ENCODE data around the gene SPZ1. TPM values are rescaled to one million over a fixed set of nuclear protein-coding genes. Genes with fewer than 3 reads are reported as not detected.
"Not testable (repeated sequence)": the region's sequence is repeated elsewhere in the genome, so short reads cannot be mapped to it uniquely, and the experiment has no call there.

Gene SPZ1
- total RNA-seq, 1 donor from 2014 or later = not detected

- DNase-seq (ENCODE audit: low read depth in 2 of 2) = no peak
Measured at GRCh38 chr5:80339116-80339515, 19.3 kb downstream of the SPZ1 start.

DNA sequence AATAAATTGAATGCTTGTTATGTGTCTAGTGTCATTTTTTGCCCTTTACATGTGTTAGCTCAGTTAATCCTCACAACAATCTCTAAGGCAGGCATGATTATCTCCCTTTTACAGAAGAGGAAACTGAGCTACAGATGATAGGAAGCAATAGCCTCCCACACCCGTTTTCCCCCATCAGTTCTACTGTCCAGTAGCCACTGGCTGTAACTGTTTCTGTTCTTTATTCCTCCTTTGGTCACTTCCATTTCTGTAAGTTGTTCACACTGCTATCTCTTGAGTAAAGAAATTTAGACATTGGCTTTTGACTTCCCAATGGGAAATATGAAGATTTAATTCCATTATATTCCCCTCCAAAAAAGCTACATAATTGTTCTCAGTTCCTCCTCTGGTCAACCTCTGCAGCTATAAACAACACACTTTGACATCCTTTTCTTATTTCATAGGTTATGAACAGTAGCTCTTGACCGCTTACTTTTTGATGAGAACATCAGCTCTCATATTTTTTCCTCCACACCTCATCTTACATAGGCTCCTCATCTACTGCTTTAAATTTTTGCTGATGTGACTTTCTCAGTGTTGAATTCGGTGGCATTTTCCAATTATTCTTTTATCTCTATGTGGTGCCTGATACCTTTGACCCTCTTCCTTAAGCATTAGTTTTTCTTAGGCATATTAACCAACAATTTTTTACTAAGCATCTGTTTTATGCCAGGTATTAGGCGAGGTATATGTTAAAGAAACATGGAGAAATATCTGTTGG is 21.4 kb downstream of the SPZ1 start:
- no peak for DNase-seq (ENCODE audit: low read depth in 2 of 2)

DNA sequence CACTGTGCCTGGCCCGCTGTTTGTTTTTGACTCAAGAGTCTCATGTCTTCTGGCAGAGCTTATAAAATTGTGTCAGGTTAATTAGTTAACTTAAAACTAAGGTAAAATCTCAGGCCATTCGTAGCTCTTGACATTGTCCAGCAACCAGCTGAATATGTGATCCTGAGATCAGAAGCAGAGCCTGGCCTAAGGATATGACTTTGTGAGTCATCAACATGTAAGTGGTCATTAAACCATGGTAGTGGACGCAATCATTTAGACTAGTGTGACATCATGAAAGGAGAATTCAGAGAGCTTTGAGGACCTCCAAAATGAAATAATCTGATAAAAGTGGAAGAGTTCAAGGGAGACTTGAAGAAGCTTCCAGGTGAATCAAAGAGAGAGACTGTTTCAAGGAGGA is 23.3 kb downstream of the SPZ1 start:
- DNase-seq (ENCODE audit: low read depth in 2 of 2) = no peak

DNA sequence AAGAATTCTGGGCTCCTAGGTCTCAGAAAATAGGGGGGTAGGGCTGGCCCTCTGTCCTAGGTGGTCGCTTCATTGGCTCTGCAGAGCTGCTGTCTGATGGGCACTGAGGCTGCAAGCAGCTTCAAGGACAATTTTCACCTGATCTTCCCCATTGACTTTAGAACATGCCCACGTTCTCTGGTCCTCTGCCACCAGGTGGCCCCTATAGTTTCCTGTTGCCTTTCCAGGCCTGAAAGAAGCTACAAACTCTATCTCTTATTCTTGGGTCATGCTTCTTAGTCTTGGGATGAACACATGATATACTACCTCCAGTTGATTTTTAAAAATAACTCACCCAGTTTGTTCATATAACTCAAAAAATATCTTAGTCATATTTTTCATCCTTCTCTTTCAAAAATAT is 26.3 kb downstream of the SPZ1 start:
- peak; percentile 3 to 39 for DNase-seq (ENCODE audit: low read depth in 2 of 2)

GRCh38 chr5:80348171-80348570 is 28.4 kb downstream of the SPZ1 start:
- DNase-seq (ENCODE audit: low read depth in 2 of 2) = no peak

DNA sequence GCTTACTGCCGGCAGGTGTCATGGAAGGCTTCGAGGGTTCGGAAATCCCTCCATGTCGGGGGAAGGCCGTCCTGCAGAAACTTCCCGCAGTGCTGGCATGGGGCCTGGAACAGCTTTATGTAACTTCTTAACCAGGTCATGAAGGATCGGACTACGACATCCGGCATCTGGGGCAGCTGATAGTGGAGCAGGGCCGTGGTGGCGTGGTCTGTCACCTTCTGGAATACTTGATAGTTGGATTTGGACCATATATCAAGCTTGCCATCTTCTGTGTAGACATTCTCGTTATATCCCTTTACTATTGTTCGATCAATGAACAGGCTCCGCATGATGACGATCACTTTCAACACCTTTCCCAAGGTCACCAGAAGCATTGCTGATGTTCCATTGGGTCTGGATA is 31.2 kb downstream of the SPZ1 start:
- not testable (repeated sequence) for DNase-seq (ENCODE audit: low read depth in 2 of 2)

DNA sequence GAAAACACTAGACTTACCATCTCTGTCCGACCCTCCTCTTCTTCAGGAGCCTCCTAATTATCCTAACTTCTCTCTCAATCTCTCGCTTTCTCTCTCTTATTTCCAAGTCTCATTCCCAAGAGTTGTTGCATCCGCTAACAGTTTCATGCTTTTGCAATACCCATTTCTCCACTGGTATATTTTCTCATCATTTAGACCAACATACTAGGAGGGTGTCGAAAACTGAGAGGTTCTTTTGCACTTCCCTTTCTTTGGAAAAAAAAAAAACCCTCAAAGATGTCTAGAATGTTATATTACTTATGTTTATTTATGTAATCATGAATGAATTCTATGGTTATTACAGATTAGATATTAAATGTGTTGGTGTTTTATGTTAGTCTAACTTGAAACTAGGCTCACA is 35.9 kb downstream of the SPZ1 start:
- DNase-seq (ENCODE audit: low read depth in 2 of 2) = no peak

DNA sequence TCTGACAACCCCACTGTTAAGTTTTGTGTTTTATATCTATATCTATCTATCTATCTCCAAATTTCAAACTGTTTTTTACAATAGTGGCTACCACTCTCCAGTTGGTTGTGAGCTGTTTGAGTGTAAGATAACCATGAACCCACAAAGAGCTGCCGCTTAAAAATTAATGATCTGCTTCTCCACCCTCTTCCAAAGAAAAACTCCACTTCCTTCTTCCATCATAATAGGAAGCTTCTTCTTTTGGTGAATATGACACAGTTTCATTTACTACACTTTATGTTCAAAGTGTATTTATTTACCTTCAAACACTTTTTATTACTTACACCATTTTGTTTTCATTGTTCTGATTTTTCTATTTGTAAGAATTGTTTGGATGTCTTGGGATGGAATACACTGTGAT is 37.9 kb downstream of the SPZ1 start:
- no peak for DNase-seq (ENCODE audit: low read depth in 2 of 2)

DNA sequence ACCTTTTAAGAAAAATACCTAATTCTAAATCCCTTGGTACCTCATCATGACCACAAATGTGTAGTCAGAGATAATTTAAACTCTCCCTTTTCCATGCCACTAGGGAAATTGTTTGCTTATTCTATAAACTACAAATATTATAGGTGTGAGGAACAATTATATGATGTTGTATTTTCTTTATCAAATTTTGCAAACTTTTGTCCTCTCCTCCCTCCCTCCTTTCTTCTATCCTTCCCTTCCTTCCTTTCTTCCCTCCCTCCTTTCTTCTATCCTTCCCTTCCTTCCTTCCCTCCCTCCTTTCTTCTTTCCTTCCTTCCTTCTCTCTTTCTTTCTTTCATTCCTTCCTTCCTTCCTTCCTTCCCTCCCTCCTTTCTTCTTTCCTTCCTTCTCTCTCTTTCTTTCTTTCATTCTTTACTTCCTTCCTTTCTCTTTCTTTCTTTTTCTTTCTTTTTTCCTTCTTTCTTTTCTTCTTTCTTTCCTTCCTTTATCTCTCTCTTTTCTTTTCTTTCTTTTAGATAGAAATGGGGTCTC is 41.2 kb downstream of the SPZ1 start:
- DNase-seq (ENCODE audit: low read depth in 2 of 2) = no peak

GRCh38 chr5:80364892-80365291 is 45.1 kb downstream of the SPZ1 start:
- DNase-seq (ENCODE audit: low read depth in 2 of 2) = no peak

- no peak for DNase-seq (ENCODE audit: low read depth in 2 of 2)
Measured at GRCh38 chr5:80368661-80369480, 49.1 kb downstream of the SPZ1 start.

DNA sequence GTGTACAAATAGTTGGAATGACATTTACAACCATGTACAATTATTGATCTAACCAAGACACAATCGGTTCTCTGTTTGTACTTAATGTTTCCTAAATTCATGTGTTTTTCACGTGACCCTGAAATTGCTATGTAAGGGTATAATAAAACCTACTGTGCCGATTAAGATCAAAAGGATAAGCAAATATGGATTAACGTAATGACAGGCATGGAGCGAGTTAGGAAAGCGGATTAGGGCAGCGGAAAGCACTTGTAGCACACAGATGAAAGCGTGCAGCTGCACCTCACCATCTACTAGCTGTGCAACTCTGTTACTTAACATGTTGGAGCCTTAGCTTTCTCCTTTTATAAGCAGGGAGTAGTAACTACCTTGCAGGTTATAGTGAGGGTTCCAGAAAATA is 49.7 kb downstream of the SPZ1 start:
- no peak for DNase-seq (ENCODE audit: low read depth in 2 of 2)

DNA sequence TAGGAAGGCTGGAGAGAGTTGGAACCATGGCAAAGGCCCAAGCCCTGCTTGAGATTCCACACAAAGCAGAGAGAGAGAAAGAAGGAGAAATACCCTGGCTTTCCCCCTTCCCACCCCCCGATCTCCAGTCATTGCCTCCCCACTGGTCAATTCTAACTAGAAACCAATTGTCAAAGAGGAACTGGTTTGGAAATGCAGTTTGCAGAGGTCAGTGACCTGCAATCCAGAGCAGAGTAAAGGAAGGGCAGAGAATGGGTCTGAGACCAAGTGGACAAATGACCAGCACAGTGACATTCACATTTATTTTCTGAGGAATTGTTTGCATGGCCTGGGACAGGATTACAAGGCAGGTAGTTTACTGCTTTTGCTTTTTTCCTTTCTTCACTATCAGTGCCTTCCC is 50.6 kb downstream of the SPZ1 start:
- no peak for DNase-seq (ENCODE audit: low read depth in 2 of 2)

Other genes with a start within 250 kb of the SPZ1 start
- gene SERINC5, start 64.0 kb upstream of the SPZ1 start, total RNA-seq = 12.2 and 20.4 TPM in 2 replicates
- gene ZFYVE16, start 88.1 kb downstream of the SPZ1 start, total RNA-seq = 21.6 and 33.5 TPM in 2 replicates
- 2.0 and 2.2 TPM in 2 replicates for gene FAM151B, start 168.1 kb downstream of the SPZ1 start, total RNA-seq